HUES64 (cell line): ENCODE results near the gene FIGN.
A peak's percentile ranks its signal among the peaks of the same experiment; 100 is the strongest.

Experiments used
- H3K27ac ChIP-seq: 2 replicates; pipeline ENCODE4 v1.7.0; 2013; ENCODE audit warnings: low read depth, low read length, inconsistent platforms
- H3K27me3 ChIP-seq: 2 replicates; pipeline ENCODE4 v1.6.1; 2013; ENCODE audit warnings: mild to moderate bottlenecking, low read length; ENCODE audit not compliant: insufficient read depth
- H3K36me3 ChIP-seq: 2 replicates; pipeline ENCODE4 v1.6.1; 2013; ENCODE audit warnings: mild to moderate bottlenecking, low read length; ENCODE audit not compliant: insufficient read depth
- H3K4me1 ChIP-seq: 2 replicates; pipeline ENCODE4 v1.6.1; 2013; ENCODE audit warnings: mild to moderate bottlenecking, low read length, moderate library complexity; ENCODE audit not compliant: insufficient read depth
- H3K4me3 ChIP-seq: 2 replicates; pipeline ENCODE4 v1.5.1; 2013; ENCODE audit warnings: mild to moderate bottlenecking, low read length, moderate library complexity
- H3K9ac ChIP-seq: 2 replicates; pipeline ENCODE4 v1.6.1; 2013; ENCODE audit warnings: mild to moderate bottlenecking, low read depth, low read length
- H3K9me3 ChIP-seq: 2 replicates; pipeline ENCODE4 v1.6.1; 2013; ENCODE audit warnings: low read depth, low read length; ENCODE audit not compliant: insufficient read depth
- WGBS: fragments of 150-250, 120-280 bp; methylation state at CpG from one replicate; pipeline ENCODE4 v1.1.7; 2013; ENCODE audit warnings: missing lambda C conversion rate; 5-methylcytosine and 5-hydroxymethylcytosine counted together

FIGN gene

DNA sequence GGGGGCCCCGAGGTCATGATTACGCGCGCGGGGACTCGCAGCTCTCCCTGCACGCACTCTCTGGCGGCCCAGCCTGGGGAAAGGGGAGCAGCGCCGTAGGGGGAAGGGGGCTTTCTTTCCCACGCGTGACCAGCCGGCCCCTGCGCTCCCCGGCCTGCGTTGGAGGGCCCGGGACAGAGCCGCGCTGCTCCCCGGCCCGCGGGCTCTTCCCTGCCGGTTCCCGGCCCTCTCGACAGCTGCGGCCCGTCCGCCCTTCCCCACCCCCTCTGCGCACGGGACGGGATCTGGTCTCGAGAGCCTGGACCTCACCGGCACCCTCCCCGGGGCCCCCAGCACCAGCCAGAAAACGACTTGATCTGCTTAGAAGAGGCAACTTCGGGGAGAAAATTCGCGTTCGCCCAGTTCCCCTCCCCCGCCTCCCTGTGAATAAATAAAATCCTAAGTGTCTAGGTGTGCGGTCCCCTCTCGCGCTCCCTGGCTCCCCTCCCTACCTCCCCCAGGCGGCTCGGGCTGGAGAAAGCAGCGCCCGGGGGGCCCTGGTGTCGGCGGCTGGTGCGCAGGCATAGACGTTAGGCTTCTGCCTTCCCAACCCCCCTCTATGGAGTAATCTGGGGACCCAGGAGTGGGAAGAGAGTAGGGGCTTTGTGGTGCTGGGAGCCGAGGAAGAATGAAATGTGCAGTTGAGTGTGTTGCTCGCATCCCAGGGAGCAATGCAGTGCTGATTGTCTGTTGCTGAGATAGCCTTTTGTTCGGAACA, 803 bp upstream of the FIGN start:
- WGBS, result under 1% methylated on average over 53 of the region's 54 CpGs
- no peaks in the 10 kb centered on the region for H3K27me3 ChIP-seq

DNA sequence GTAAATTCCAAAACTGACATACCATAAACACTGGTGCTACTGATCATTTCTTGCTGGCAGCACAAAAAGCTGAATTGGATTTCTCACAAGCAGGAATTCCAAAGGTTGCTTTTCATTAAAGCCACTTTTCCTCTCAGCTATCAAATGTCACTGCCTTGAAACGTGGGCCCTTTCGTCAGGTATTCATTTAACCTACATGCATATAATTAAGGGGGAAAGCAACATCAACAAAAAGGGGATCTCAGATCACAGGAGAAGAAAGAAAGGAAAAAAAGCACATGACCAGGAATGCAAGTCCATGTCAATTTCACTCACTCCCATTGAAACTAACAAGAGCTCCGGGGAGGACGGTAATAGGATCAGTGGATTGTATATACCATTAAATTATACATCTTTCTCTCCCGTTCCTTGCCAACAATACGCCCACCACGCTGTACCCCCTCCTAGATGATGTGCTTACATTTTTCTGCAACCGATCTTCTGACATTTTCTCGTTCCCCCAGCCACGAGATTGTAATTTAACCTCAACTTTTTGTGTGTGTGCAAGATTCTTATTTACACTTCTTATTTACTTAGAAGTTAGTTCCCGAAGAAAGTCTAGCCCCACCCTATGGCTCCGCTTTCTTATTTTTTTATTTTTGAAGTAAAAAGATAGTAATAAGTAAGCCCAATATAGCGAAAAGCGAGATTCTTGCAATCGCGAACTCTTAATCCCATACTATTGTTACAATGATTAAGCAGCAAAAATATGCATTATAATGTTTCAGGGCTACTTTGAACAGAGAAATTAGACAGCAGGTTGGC, 725 bp downstream of the FIGN start:
- no peaks in the 10 kb centered on the region for H3K27me3 ChIP-seq
- H3K4me1 ChIP-seq, result peaks cover 52% of the 10 kb centered on the region
- peak overlapping the region; percentile 98 for H3K9ac ChIP-seq
- WGBS, result 0% methylated on average over 8 of the region's 16 CpGs
- H3K27ac ChIP-seq, result peak overlapping the region; percentile 0; the same call in 1 of the 2 replicates
- no peaks in the 10 kb centered on the region for H3K9me3 ChIP-seq
- H3K4me3 ChIP-seq, result peak overlapping the region; percentile 92
- H3K36me3 ChIP-seq, result no peaks in the 10 kb centered on the region

More for the DNA sequence above, 803 bp upstream of the FIGN start:
- peak overlapping the region; percentile 92 for H3K4me3 ChIP-seq
- no peaks in the 10 kb centered on the region for H3K36me3 ChIP-seq
- peak overlapping the region; percentile 97 for H3K27ac ChIP-seq
- peak overlapping the region; percentile 98 for H3K9ac ChIP-seq
- peaks cover 38% of the 10 kb centered on the region for H3K4me1 ChIP-seq
- H3K9me3 ChIP-seq, result no peaks in the 10 kb centered on the region

DNA sequence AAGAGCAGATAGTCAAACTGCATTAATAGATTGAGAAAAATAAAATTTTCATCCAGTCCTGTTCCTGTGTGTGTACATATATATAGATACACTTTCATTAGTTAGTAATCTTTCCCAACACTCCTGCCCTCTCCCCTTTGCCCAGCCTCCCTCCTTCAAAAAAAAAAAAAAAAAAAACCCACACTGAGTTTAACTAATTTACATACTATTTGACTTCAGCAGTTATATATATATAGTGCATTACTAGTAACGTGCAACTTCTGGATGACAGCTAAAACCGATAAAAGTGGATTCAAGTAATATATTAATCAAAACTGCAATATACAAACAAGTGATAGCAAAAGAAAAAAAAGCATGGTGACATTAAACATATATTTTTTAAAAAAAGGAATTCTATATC, 1.4 kb downstream of the FIGN start:
- Histone ChIP-seq H3K9me3 (no peaks in the 10 kb centered on the region), H3K36me3 (no peaks in the 10 kb centered on the region), H3K9ac (peak overlapping the region; percentile 98; the same call in 1 of the 2 replicates), H3K4me3 (peak overlapping the region; percentile 92), H3K27ac (no peak overlapping the region), H3K4me1 (peaks cover 58% of the 10 kb centered on the region), H3K27me3 (no peaks in the 10 kb centered on the region)
- WGBS, result no CpG with 5 or more reads among the region's 2 CpGs

DNA sequence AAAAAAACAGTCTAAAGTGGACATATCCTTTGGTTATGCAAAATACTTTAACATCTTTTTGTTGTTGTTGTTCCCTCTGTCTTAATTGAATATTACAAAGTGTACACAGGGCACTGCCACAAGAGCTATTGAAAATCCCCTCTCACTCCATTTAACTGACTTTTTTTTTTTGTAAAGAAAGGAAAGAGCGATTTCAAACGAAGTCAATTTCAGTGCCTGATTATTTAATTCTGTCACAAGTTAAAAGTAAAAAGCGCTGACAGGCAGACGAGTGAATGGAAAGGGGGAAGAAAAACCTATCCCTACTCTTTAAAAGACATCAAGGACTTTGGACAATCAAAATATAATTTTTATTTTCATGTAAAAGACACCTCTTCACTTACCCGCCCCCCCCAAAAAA, 1.9 kb downstream of the FIGN start:
- Histone ChIP-seq H3K9ac (no peak overlapping the region; the same call in 1 of the 2 replicates), H3K4me3 (peak overlapping the region; percentile 92), H3K27ac (no peak overlapping the region), H3K4me1 (peaks cover 58% of the 10 kb centered on the region), H3K27me3 (no peaks in the 10 kb centered on the region), H3K36me3 (no peaks in the 10 kb centered on the region), H3K9me3 (no peaks in the 10 kb centered on the region)
- 17% methylated on average over 1 of the region's 5 CpGs for WGBS

DNA sequence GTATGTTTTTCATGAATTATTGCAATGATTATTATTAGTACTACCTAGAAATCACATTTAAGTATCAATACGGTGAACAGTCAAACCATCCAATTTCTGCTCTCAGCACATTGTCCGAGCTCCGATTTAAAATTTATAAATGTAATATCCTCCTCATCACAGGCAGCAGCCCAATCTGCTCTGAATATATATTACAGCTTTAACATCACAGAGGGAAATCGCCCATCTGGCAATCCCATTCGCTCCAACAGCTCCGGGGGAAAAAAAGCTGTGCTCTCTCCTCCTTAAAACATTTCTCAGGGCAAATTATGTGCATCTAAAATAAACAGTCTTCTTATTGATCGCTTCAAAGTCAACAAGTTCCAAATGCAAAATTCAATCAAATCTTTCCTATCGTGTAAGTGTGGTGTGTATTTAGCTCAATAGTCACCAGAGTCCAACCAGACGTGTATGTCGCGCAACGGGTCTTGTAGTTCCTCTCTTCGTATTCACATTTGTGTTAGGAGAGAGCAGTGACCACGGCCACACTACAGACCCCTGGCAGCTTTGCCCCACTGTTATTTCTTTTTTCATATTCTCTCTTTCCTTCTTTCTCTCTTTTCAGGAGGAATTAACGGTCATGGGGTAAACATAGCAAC, 2.4 kb downstream of the FIGN start:
- WGBS, result 81% methylated on average over 15 of the region's 15 CpGs
- no peak overlapping the region; the same call in 1 of the 2 replicates for H3K9ac ChIP-seq
- peak overlapping the region; percentile 92 for H3K4me3 ChIP-seq
- no peaks in the 10 kb centered on the region for H3K27me3 ChIP-seq
- no peaks in the 10 kb centered on the region for H3K36me3 ChIP-seq
- H3K9me3 ChIP-seq, result no peaks in the 10 kb centered on the region
- H3K4me1 ChIP-seq, result peaks cover 58% of the 10 kb centered on the region
- H3K27ac ChIP-seq, result no peak overlapping the region

DNA sequence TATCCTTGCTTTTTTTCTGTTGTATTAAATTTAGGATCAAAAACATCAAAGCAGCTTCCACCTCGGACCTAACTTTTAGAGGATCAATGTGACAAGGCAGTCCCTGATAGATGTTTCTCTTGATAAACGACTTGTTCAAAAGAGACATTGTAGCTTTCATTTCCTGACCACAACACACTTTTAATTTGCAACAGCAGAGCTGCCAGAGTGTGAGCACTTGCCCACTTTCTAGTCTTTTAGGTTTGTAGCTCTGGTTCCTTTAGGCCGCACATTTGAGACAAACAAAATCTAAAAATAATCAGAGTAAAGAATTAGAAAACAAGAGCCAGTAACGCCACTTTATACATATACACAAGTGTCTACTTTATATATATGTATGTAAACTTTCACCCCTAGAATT, 3.1 kb downstream of the FIGN start:
- no peaks in the 10 kb centered on the region for H3K27me3 ChIP-seq
- 71% methylated on average over 3 of the region's 4 CpGs for WGBS
- no peaks in the 10 kb centered on the region for H3K36me3 ChIP-seq
- H3K4me1 ChIP-seq, result peaks cover 56% of the 10 kb centered on the region
- no peaks in the 10 kb centered on the region for H3K9me3 ChIP-seq
- no peak overlapping the region for H3K9ac ChIP-seq
- H3K27ac ChIP-seq, result no peak overlapping the region; the same call in 1 of the 2 replicates
- H3K4me3 ChIP-seq, result peak overlapping the region; percentile 92; the same call in 1 of the 2 replicates

DNA sequence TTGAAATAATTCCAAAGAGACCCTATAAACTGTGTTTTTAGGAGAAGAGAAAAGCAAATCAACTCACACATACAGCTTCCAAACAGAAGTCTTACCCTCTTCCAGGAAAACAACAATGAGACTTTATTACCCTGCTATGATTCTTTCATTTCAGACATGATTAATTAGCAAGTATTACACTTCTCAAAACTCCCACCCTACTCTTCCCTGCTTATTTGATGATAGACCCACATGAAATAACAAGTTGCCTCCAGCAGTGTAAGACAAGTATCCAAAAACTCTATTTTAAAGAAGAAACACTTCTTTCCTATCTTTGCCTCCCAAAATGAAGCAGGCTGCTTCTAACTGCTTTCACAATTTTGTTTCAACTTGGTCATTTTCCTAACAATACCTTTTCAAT, 4.1 kb downstream of the FIGN start:
- H3K27ac ChIP-seq, result no peak overlapping the region
- H3K9ac ChIP-seq, result no peak overlapping the region
- no peaks in the 10 kb centered on the region for H3K36me3 ChIP-seq
- 0 out of 2 replicates have a peak overlapping the region, but pooled peaks have one; percentile 9 for H3K4me3 ChIP-seq
- H3K27me3 ChIP-seq, result no peaks in the 10 kb centered on the region
- H3K4me1 ChIP-seq, result peaks cover 49% of the 10 kb centered on the region
- no peaks in the 10 kb centered on the region for H3K9me3 ChIP-seq

DNA sequence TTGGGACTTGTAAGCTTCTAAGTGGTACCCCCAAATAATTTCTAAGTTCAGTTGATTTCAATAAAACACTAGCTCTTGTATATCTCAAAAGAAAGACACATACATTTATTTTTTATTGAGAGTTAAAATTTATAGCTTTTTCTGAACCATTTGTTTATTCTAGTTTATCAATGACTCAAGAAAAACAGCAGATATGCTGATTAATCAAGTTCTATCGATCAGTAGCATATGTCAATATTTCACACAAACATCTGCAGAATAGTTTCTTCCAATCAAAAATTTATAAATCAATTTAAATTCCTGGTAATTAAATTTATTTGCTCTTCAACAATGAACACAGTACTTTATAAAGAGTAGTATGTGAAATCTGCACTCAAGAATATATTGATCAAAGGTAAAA, 5.3 kb downstream of the FIGN start:
- Histone ChIP-seq H3K4me3 (no peak overlapping the region), H3K4me1 (peaks cover 49% of the 10 kb centered on the region), H3K27ac (no peak overlapping the region), H3K9ac (no peak overlapping the region), H3K36me3 (no peaks in the 10 kb centered on the region), H3K9me3 (no peaks in the 10 kb centered on the region), H3K27me3 (no peaks in the 10 kb centered on the region)
- WGBS, result 90% methylated on average over 1 of the region's 1 CpG

DNA sequence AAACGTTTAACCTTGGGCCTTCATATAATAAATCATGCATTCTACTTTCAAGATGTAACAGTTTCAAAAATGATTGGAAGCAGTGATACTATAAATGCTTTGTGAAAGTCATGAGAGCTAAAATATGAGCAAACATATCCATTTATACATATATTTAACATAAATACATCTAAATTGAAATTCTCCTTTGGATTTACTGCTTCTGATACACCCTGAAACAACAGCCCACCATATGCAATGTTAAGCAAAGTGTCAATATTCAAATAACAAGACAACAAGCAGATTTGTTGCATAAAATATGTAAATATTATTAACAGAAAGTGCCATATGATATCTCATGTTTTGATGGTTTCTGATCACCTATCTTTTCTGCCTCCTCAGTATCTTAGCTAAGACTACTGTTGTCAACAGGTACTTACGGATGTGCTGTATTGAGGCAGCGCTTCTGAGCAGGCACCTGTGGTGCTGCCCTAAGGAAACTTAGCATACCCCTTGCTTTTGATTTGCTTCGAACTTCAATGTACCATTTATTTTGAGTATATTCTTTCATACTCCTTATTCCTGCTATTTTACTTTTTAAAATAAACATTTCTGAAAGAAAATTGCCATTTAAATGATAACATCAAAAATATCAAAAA, 6.1 kb downstream of the FIGN start:
- H3K4me3 ChIP-seq, result no peak overlapping the region
- no peaks in the 10 kb centered on the region for H3K36me3 ChIP-seq
- no peak overlapping the region for H3K27ac ChIP-seq
- peaks cover 49% of the 10 kb centered on the region for H3K4me1 ChIP-seq
- H3K9ac ChIP-seq, result no peak overlapping the region
- 90% methylated on average over 4 of the region's 4 CpGs for WGBS
- H3K9me3 ChIP-seq, result no peaks in the 10 kb centered on the region
- no peaks in the 10 kb centered on the region for H3K27me3 ChIP-seq

DNA sequence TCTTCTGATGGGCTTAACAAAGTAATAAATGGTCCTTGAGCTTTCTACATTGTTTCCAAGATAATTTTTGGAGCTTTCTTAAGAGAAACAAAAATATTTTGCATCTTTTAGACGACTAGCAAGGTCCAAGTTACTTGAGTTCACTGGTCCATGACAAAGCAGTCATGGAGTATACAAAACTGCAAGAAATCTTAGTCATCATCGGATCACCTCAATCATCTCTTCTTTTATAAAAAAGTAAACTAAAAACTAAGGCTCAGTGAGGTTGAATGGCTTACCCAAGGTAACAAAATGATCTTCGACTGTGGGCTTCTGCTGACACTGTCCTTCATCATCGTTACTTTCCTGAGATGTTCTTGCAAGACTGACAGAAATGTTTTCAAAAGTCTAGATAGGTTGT, 11.9 kb downstream of the FIGN start:
- H3K27me3 ChIP-seq, result no peaks in the 10 kb centered on the region
- H3K36me3 ChIP-seq, result no peaks in the 10 kb centered on the region
- WGBS, result 97% methylated on average over 4 of the region's 4 CpGs
- H3K4me1 ChIP-seq, result no peaks in the 10 kb centered on the region; the same call in 1 of the 2 replicates
- H3K4me3 ChIP-seq, result no peak overlapping the region
- H3K9ac ChIP-seq, result no peak overlapping the region
- H3K9me3 ChIP-seq, result no peaks in the 10 kb centered on the region
- H3K27ac ChIP-seq, result no peak overlapping the region
